ENCODE measurements around the gene SETD3. TPM values are rescaled to one million over a fixed set of nuclear protein-coding genes. Genes with fewer than 3 reads are reported as not detected.

SETD3 gene
- total RNA-seq, 1 donor from 2014 or later = 49.1 TPM

DNA sequence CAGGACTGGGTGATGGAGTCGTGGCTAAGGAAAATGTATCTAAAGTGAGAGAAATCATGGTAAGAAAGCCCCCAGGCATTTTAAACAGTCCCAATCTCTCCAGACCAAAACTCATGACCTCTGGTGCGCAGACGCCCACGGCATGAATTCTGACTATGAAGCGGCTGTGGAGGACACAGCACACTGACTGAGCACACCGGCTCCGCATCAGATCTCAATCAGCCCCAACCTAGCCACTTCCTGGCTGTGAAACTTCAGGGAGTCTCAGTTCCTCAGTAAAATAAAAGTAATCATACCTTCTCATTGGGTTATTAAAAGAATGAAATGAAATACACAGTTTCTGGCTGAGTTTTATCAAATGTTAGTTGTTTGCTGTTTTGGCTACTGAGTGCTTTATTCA is 38.7 kb downstream of the SETD3 start:
- DNase-seq (ENCODE audit: extremely low spot score, unreplicated experiment) = no peak
- Mint-ChIP-seq H3K36me3 (ENCODE audit: unreplicated experiment) (peaks cover 33% of the 10 kb centered on the region), H3K9me3 (ENCODE audit: unreplicated experiment) (no peaks in the 10 kb centered on the region), H3K4me1 (ENCODE audit: unreplicated experiment) (no peaks in the 10 kb centered on the region), H3K27ac (ENCODE audit: unreplicated experiment) (no peak overlapping the region), H3K4me3 (ENCODE audit: unreplicated experiment) (no peak overlapping the region), H3K27me3 (ENCODE audit: unreplicated experiment) (no peaks in the 10 kb centered on the region)
- TF ChIP-seq, protein P1, sequence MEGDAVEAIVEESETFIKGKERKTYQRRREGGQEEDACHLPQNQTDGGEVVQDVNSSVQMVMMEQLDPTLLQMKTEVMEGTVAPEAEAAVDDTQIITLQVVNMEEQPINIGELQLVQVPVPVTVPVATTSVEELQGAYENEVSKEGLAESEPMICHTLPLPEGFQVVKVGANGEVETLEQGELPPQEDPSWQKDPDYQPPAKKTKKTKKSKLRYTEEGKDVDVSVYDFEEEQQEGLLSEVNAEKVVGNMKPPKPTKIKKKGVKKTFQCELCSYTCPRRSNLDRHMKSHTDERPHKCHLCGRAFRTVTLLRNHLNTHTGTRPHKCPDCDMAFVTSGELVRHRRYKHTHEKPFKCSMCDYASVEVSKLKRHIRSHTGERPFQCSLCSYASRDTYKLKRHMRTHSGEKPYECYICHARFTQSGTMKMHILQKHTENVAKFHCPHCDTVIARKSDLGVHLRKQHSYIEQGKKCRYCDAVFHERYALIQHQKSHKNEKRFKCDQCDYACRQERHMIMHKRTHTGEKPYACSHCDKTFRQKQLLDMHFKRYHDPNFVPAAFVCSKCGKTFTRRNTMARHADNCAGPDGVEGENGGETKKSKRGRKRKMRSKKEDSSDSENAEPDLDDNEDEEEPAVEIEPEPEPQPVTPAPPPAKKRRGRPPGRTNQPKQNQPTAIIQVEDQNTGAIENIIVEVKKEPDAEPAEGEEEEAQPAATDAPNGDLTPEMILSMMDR (IDR thresholded peaks at IDR 0.05) = no peak

DNA sequence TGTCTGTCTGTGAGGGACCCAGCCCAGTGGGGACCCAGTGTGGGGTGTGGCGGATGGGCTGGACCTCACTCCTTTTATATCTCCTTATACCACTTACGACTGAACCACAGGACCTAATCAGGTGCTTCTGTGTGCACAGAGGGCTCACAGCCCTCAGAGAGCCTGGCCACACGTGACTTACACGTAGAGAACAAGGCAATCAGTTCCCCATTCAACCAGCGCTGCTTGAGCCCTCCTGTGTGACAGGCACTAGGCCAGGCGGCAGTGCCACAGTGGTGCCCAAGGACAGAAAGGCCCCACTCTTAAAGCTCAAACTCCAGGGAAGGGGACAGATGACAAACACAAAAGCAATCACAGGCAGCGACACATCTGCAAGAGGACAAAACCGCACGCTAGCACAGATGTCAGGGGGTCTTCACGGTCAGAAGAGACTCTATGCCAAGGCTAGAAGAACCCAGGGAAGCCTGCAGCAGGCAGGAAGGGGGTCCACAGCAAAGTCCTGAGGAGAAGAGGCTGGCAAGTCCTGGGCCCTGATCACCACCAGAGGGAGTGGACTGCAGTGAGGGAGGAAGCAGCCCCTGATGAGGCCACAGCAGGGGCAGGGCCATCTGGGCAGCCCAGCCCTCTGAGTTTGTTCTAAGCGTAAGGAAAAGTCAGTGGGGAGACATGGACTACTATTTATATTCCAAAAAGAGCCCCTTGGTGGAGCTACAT is 39.3 kb downstream of the SETD3 start:
- Mint-ChIP-seq H3K4me1 (ENCODE audit: unreplicated experiment) (no peaks in the 10 kb centered on the region), H3K27ac (ENCODE audit: unreplicated experiment) (no peak overlapping the region), H3K9me3 (ENCODE audit: unreplicated experiment) (no peaks in the 10 kb centered on the region), H3K27me3 (ENCODE audit: unreplicated experiment) (no peaks in the 10 kb centered on the region), H3K36me3 (ENCODE audit: unreplicated experiment) (peaks cover 30% of the 10 kb centered on the region), H3K4me3 (ENCODE audit: unreplicated experiment) (no peak overlapping the region)
- DNase-seq (ENCODE audit: extremely low spot score, unreplicated experiment) = no peak
- TF ChIP-seq, protein P1 (IDR thresholded peaks at IDR 0.05) = peak; percentile 26

DNA sequence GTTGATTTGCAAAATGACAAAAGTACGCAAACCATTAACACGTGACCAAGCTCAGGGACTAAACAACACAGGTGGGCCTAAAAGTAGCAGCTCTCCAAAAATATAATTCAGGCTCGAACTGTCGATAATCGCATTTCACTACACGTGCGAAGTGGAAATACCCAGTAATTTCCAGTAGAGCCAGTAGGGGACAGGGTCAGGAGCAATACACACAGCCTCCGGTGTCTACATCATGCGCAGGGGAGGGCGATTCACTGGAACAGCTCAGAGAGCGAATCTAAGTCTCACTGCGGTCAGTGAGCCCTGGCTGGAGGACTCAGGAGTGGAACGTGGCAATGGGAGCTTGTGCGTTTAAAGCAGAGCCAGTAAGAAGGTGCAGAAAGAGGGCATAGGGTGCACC is 40.4 kb downstream of the SETD3 start:
- Mint-ChIP-seq H3K27ac (ENCODE audit: unreplicated experiment) (no peak overlapping the region), H3K9me3 (ENCODE audit: unreplicated experiment) (no peaks in the 10 kb centered on the region)

DNA sequence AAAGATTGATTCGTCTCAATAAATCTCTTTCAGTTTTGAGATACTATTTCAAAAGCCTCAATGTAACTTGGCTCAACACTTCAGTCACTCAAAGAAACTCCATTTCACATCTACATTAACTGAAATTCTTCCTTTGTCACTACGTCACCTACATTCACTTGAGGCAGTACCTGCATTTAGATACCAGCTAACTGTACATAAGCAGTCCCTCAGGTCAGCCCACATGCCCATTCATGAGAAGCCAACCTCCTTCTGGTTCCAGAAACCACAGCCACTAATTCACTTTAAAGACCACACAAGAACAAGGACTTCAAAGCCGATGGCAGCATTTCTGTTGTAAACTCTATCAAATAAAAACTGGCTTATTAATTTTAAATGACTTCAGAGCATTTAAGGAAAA is 43.0 kb downstream of the SETD3 start:
- H3K4me1 Mint-ChIP-seq (ENCODE audit: unreplicated experiment) = no peaks in the 10 kb centered on the region
- TF ChIP-seq, protein P1 (IDR thresholded peaks at IDR 0.05) = no peak
- no peak overlapping the region for H3K4me3 Mint-ChIP-seq (ENCODE audit: unreplicated experiment)
- H3K27ac Mint-ChIP-seq (ENCODE audit: unreplicated experiment) = no peak overlapping the region
- peak; percentile 6 for DNase-seq (ENCODE audit: extremely low spot score, unreplicated experiment)
- H3K9me3 Mint-ChIP-seq (ENCODE audit: unreplicated experiment) = no peaks in the 10 kb centered on the region
- H3K27me3 Mint-ChIP-seq (ENCODE audit: unreplicated experiment) = no peaks in the 10 kb centered on the region
- H3K36me3 Mint-ChIP-seq (ENCODE audit: unreplicated experiment) = peaks cover 29% of the 10 kb centered on the region

More for the DNA sequence above, 40.4 kb downstream of the SETD3 start:
- TF ChIP-seq, protein P1 (IDR thresholded peaks at IDR 0.05) = no peak
- Mint-ChIP-seq H3K4me1 (ENCODE audit: unreplicated experiment) (no peaks in the 10 kb centered on the region), H3K27me3 (ENCODE audit: unreplicated experiment) (no peaks in the 10 kb centered on the region), H3K36me3 (ENCODE audit: unreplicated experiment) (peaks cover 29% of the 10 kb centered on the region), H3K4me3 (ENCODE audit: unreplicated experiment) (no peak overlapping the region)
- no peak for DNase-seq (ENCODE audit: extremely low spot score, unreplicated experiment)

DNA sequence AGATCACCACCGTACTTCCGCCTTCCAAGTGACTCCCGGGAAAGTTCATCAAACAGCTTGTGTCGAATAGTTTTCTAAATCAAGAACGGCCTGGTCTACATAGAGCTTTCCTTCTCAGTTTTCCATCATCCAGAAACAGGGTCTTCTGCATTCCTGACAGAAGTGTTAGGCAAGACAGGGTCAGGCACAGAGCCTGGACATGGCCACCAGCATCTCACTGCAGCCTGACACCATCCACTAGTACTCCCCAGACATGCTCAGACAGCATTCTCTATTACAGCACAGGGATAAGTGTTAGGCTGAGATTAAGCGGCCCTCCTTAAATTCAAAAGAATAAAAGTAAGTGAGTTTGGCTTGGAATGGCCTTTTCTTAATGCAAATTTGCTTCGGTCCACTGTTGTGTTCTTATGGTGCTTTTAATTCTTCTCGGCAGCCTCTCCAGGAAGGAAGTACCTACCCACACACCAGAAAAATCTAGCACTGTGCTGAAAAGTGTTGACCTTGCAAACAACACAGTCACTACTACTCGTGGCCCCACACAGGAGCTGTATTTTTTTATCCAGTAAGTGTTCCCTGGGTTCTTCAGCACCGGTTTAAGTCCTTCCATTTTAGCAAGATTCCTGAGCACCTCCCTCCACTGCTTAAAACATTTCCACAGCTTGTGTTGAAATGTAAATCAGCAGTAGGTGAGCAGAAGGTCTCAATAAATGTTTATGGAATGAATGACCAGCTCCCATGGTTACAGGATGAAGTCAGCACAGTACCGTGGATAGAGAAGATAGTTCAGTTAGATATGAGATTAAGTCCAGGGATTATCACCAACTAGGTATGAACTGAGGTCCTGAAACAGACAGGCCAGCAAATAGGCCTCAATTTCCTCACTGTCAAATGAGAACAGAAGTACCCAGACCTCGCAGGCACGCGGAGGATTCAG is 44.1 kb downstream of the SETD3 start:
- H3K36me3 Mint-ChIP-seq (ENCODE audit: unreplicated experiment) = peaks cover 22% of the 10 kb centered on the region
- no peaks in the 10 kb centered on the region for H3K27me3 Mint-ChIP-seq (ENCODE audit: unreplicated experiment)
- H3K4me3 Mint-ChIP-seq (ENCODE audit: unreplicated experiment) = no peak overlapping the region
- no peak overlapping the region for H3K27ac Mint-ChIP-seq (ENCODE audit: unreplicated experiment)
- DNase-seq (ENCODE audit: extremely low spot score, unreplicated experiment) = peak; percentile 48
- H3K9me3 Mint-ChIP-seq (ENCODE audit: unreplicated experiment) = no peaks in the 10 kb centered on the region
- TF ChIP-seq, protein P1 (IDR thresholded peaks at IDR 0.05) = no peak
- H3K4me1 Mint-ChIP-seq (ENCODE audit: unreplicated experiment) = no peaks in the 10 kb centered on the region
